ENCODE data around the gene STEAP3. TPM values are rescaled to one million over a fixed set of nuclear protein-coding genes. Genes with fewer than 3 reads are reported as not detected.

Gene STEAP3
- total RNA-seq, 2 donors from 2014 or later: 4.4 to 7.9 TPM

DNA sequence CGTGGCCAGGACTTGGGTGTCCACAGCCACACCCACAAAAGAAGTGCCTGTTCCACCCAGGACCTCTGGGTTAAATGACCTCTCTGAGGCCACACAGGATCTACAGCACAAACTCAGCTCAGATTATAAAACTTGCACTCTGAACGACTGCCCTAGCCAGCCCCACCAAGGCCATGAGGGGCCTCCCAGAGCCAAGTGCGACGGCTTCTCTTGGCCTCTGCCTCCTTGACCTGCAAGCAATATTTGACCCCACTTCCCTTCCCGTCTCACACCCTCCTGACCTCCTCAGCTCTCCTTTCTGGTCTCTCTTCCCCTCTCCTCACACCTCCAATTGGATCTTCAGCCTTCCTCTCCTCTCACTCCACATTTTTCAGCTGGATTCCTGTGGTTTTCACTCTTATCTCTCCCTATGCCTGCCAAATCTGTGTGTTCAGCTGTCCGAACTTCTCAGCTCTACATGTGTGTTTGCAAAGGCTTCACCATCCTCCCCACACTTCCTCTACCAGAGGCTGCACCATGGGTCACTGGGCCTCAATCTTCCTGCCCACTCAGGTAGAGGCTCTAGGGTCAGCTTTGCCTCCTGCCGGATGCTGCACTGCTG, 25.3 kb upstream of the STEAP3 start:
- peaks cover 25% of the 10 kb centered on the region for H3K4me1 ChIP-seq (ENCODE audit: control insufficient read depth, insufficient read depth, low read length)
- no peak overlapping the region for H3K27ac Mint-ChIP-seq
- H3K36me3 ChIP-seq (ENCODE audit: control insufficient read depth, insufficient read depth, low read length): no peaks in the 10 kb centered on the region
- H3K4me3 Mint-ChIP-seq: no peak overlapping the region
- no peak overlapping the region for H3K9ac ChIP-seq (ENCODE audit: extremely low read depth, low read length, poor library complexity, severe bottlenecking)
- H3K9me3 ChIP-seq (ENCODE audit: control insufficient read depth, low read length): no peaks in the 10 kb centered on the region
- H3K9me3 Mint-ChIP-seq: no peaks in the 10 kb centered on the region
- no peak for DNase-seq
- H3K27ac ChIP-seq (ENCODE audit: low read depth, low read length): no peak overlapping the region
- no peaks in the 10 kb centered on the region for H3K27me3 ChIP-seq (ENCODE audit: control insufficient read depth, insufficient read depth, low read length, poor library complexity, severe bottlenecking)
- peaks cover 32% of the 10 kb centered on the region for H3K4me1 Mint-ChIP-seq
- H3K4me3 ChIP-seq (ENCODE audit: low read length): no peak overlapping the region
- 76 to 85% methylated on average over 5 to 7 of the region's 7 CpGs for WGBS, 2 experiments (ENCODE audit: insufficient coverage in 1 of 2, insufficient read length in 1 of 2)
- no peaks in the 10 kb centered on the region for H3K36me3 Mint-ChIP-seq (ENCODE audit: low read depth)
- TF ChIP-seq, protein P1, sequence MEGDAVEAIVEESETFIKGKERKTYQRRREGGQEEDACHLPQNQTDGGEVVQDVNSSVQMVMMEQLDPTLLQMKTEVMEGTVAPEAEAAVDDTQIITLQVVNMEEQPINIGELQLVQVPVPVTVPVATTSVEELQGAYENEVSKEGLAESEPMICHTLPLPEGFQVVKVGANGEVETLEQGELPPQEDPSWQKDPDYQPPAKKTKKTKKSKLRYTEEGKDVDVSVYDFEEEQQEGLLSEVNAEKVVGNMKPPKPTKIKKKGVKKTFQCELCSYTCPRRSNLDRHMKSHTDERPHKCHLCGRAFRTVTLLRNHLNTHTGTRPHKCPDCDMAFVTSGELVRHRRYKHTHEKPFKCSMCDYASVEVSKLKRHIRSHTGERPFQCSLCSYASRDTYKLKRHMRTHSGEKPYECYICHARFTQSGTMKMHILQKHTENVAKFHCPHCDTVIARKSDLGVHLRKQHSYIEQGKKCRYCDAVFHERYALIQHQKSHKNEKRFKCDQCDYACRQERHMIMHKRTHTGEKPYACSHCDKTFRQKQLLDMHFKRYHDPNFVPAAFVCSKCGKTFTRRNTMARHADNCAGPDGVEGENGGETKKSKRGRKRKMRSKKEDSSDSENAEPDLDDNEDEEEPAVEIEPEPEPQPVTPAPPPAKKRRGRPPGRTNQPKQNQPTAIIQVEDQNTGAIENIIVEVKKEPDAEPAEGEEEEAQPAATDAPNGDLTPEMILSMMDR (conservative IDR thresholded peaks at IDR 0.05): no peak
- H3K27me3 Mint-ChIP-seq (ENCODE audit: insufficient read depth): peaks cover 9% of the 10 kb centered on the region

DNA sequence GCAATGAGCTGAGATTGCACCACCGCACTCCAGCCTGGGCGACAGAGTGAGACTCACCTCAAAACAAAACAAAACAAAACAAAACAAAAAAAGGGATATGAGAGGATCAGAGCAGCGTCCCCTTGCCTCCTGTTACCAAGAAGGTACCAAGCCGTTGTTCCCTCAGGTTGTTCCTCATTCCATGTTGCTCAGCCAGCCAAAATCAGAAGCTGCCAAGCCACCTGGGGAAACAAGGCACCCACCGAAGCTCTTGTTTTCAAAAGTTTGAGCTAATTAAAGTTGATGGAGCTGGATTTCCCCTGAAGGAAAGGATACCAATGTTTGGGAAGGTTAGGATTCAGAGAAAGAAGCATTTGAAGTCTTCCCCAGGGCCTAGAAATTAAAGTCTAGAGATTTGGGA, 21.8 kb upstream of the STEAP3 start:
- Mint-ChIP-seq H3K36me3 (ENCODE audit: low read depth) (no peaks in the 10 kb centered on the region), H3K9me3 (no peaks in the 10 kb centered on the region), H3K27me3 (ENCODE audit: insufficient read depth) (peaks cover 2% of the 10 kb centered on the region), H3K4me1 (peaks cover 23% of the 10 kb centered on the region), H3K4me3 (no peak overlapping the region), H3K27ac (no peak overlapping the region)
- no peaks in the 10 kb centered on the region for H3K36me3 ChIP-seq (ENCODE audit: control insufficient read depth, insufficient read depth, low read length)
- H3K4me1 ChIP-seq (ENCODE audit: control insufficient read depth, insufficient read depth, low read length): peaks cover 22% of the 10 kb centered on the region
- WGBS, 2 experiments (ENCODE audit: insufficient coverage in 1 of 2, insufficient read length in 1 of 2): 95 to 96% methylated on average over 3 to 5 of the region's 5 CpGs
- no peak for DNase-seq
- no peak overlapping the region for H3K4me3 ChIP-seq (ENCODE audit: low read length)
- TF ChIP-seq, protein P1 (conservative IDR thresholded peaks at IDR 0.05): no peak
- H3K9me3 ChIP-seq (ENCODE audit: control insufficient read depth, low read length): no peaks in the 10 kb centered on the region
- no peak overlapping the region for H3K9ac ChIP-seq (ENCODE audit: extremely low read depth, low read length, poor library complexity, severe bottlenecking)
- no peak overlapping the region for H3K27ac ChIP-seq (ENCODE audit: low read depth, low read length)
- no peaks in the 10 kb centered on the region for H3K27me3 ChIP-seq (ENCODE audit: control insufficient read depth, insufficient read depth, low read length, poor library complexity, severe bottlenecking)

DNA sequence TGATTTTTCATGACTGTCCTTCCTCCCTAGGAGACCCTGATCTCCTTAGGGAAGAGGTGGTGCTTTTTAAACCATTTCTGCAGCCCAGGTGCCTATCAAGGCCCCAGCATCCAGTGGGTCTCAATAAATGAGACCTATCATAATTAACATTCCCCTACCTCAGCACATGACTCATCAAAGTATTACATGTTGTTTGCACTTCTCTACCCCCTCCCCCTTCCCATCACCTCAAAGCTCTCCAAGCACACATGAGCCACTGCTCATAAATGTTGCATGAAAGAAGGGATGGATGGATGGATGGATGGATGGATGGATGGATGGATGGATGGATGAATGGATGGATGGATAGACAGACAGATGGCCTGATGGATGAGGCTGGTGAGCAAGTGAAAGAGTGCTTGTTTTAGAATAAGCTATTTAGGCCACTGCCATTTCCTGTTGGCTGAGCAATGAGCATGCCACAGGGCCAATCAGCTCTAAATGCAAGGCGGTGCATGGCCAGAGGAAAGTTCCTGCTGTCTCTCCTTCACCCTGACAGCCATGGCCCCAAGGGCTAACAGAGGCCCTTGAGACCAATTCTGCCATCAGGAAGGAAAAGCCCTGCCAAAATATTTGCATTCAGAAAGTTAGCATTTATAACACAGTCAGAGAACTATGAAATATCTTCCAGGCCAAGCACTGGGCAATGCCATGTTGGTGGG, 20.9 kb upstream of the STEAP3 start:
- Mint-ChIP-seq H3K4me1 (peaks cover 13% of the 10 kb centered on the region), H3K9me3 (no peaks in the 10 kb centered on the region), H3K27me3 (ENCODE audit: insufficient read depth) (peaks cover 2% of the 10 kb centered on the region), H3K4me3 (no peak overlapping the region), H3K27ac (no peak overlapping the region), H3K36me3 (ENCODE audit: low read depth) (no peaks in the 10 kb centered on the region)
- 83 to 88% methylated on average over 1 of the region's 1 CpG for WGBS, 2 experiments (ENCODE audit: insufficient coverage in 1 of 2, insufficient read length in 1 of 2)
- no peak for DNase-seq
- H3K4me1 ChIP-seq (ENCODE audit: control insufficient read depth, insufficient read depth, low read length): peaks cover 16% of the 10 kb centered on the region
- no peak overlapping the region for H3K4me3 ChIP-seq (ENCODE audit: low read length)
- H3K9me3 ChIP-seq (ENCODE audit: control insufficient read depth, low read length): no peaks in the 10 kb centered on the region
- H3K36me3 ChIP-seq (ENCODE audit: control insufficient read depth, insufficient read depth, low read length): no peaks in the 10 kb centered on the region
- no peak overlapping the region for H3K27ac ChIP-seq (ENCODE audit: low read depth, low read length)
- TF ChIP-seq, protein P1 (conservative IDR thresholded peaks at IDR 0.05): no peak
- H3K9ac ChIP-seq (ENCODE audit: extremely low read depth, low read length, poor library complexity, severe bottlenecking): no peak overlapping the region
- H3K27me3 ChIP-seq (ENCODE audit: control insufficient read depth, insufficient read depth, low read length, poor library complexity, severe bottlenecking): no peaks in the 10 kb centered on the region
